Dendritic cell treated with granulocyte-macrophage colony-stimulating factor and Interleukin-4, amounts not matched to agents 40 ng/mL and 50 ng/mL, for 4 days (primary cell): ENCODE measurements around the gene SLC46A2.

Experiments
- H3K27ac Mint-ChIP-seq: one replicate; pipeline ENCODE4 v1.8.0; 2022; ENCODE audit warnings: mild to moderate bottlenecking, mixed read lengths
- H3K27me3 Mint-ChIP-seq: one replicate; pipeline ENCODE4 v1.8.0; 2022; ENCODE audit warnings: mild to moderate bottlenecking, mixed read lengths
- H3K36me3 Mint-ChIP-seq: one replicate; pipeline ENCODE4 v1.8.0; 2022; ENCODE audit warnings: low read depth, mixed read lengths
- H3K4me1 Mint-ChIP-seq: one replicate; pipeline ENCODE4 v1.8.0; 2022; ENCODE audit warnings: low read depth, mixed read lengths
- H3K4me3 Mint-ChIP-seq: one replicate; pipeline ENCODE4 v1.8.0; 2022; ENCODE audit warnings: mild to moderate bottlenecking, moderate library complexity, mixed read lengths
- H3K9me3 Mint-ChIP-seq: one replicate; pipeline ENCODE4 v1.8.0; 2022; ENCODE audit warnings: mixed read lengths
- intact Hi-C: fragments of 100-400 bp; cut with micrococcal nuclease; formaldehyde crosslinking; loops from one replicate; pipeline ENCODE4 v1.15.0; 2022

The SLC46A2 gene

GRCh38 chr9:112846528-112847488, 43.9 kb downstream of the SLC46A2 start:
- Mint-ChIP-seq H3K4me3 (no peak overlapping the region), H3K4me1 (peaks cover 84% of the 10 kb centered on the region), H3K36me3 (peaks cover 70% of the 10 kb centered on the region), H3K9me3 (no peaks in the 10 kb centered on the region), H3K27me3 (no peaks in the 10 kb centered on the region), H3K27ac (peak overlapping the region; percentile 50)
- intact Hi-C loops: no loop called here

- H3K4me3 Mint-ChIP-seq: no peak overlapping the region
- peak overlapping the region; percentile 73 for H3K27ac Mint-ChIP-seq
- H3K9me3 Mint-ChIP-seq: no peaks in the 10 kb centered on the region
- intact Hi-C loops: loop anchor here (1.0 to 2.0 kb wide), 3 partner anchors 14 to 58 kb away; no protein-coding TSS in a partner anchor
- no peaks in the 10 kb centered on the region for H3K27me3 Mint-ChIP-seq
- peaks cover 81% of the 10 kb centered on the region for H3K4me1 Mint-ChIP-seq
- H3K36me3 Mint-ChIP-seq: peaks cover 66% of the 10 kb centered on the region
Observed at GRCh38 chr9:112844771-112845542, 45.7 kb downstream of the SLC46A2 start.

- H3K4me1 Mint-ChIP-seq: peaks cover 77% of the 10 kb centered on the region
- H3K4me3 Mint-ChIP-seq: no peak overlapping the region
- H3K27me3 Mint-ChIP-seq: no peaks in the 10 kb centered on the region
- no peaks in the 10 kb centered on the region for H3K9me3 Mint-ChIP-seq
- intact Hi-C loops: no loop called here
- peak overlapping the region; percentile 58 for H3K27ac Mint-ChIP-seq
- peaks cover 81% of the 10 kb centered on the region for H3K36me3 Mint-ChIP-seq
Observed at GRCh38 chr9:112842555-112842954, 48.1 kb downstream of the SLC46A2 start.

GRCh38 chr9:112841261-112841660, 49.4 kb downstream of the SLC46A2 start:
- H3K36me3 Mint-ChIP-seq: peaks cover 84% of the 10 kb centered on the region
- no peaks in the 10 kb centered on the region for H3K27me3 Mint-ChIP-seq
- peaks cover 70% of the 10 kb centered on the region for H3K4me1 Mint-ChIP-seq
- H3K4me3 Mint-ChIP-seq: no peak overlapping the region
- no peaks in the 10 kb centered on the region for H3K9me3 Mint-ChIP-seq
- H3K27ac Mint-ChIP-seq: peak overlapping the region; percentile 58
- intact Hi-C loops: no loop called here

- no peak overlapping the region for H3K4me3 Mint-ChIP-seq
- no peaks in the 10 kb centered on the region for H3K27me3 Mint-ChIP-seq
- peaks cover 83% of the 10 kb centered on the region for H3K36me3 Mint-ChIP-seq
- no peaks in the 10 kb centered on the region for H3K9me3 Mint-ChIP-seq
- intact Hi-C loops: no loop called here
- peak overlapping the region; percentile 77 for H3K27ac Mint-ChIP-seq
- peaks cover 61% of the 10 kb centered on the region for H3K4me1 Mint-ChIP-seq
Observed at GRCh38 chr9:112839331-112839730, 51.3 kb downstream of the SLC46A2 start.

- no peaks in the 10 kb centered on the region for H3K9me3 Mint-ChIP-seq
- H3K27me3 Mint-ChIP-seq: no peaks in the 10 kb centered on the region
- H3K4me3 Mint-ChIP-seq: no peak overlapping the region
- H3K4me1 Mint-ChIP-seq: peaks cover 63% of the 10 kb centered on the region
- H3K36me3 Mint-ChIP-seq: peaks cover 84% of the 10 kb centered on the region
- intact Hi-C loops: no loop called here
- peak overlapping the region; percentile 77 for H3K27ac Mint-ChIP-seq
Observed at GRCh38 chr9:112838342-112838741, 52.3 kb downstream of the SLC46A2 start.

GRCh38 chr9:112836394-112836793, 54.3 kb downstream of the SLC46A2 start:
- H3K4me3 Mint-ChIP-seq: no peak overlapping the region
- no peaks in the 10 kb centered on the region for H3K9me3 Mint-ChIP-seq
- H3K27me3 Mint-ChIP-seq: no peaks in the 10 kb centered on the region
- H3K27ac Mint-ChIP-seq: no peak overlapping the region
- H3K36me3 Mint-ChIP-seq: peaks cover 84% of the 10 kb centered on the region
- peaks cover 64% of the 10 kb centered on the region for H3K4me1 Mint-ChIP-seq
- intact Hi-C loops: no loop called here

GRCh38 chr9:112833081-112833480, 57.6 kb downstream of the SLC46A2 start:
- Mint-ChIP-seq H3K9me3 (no peaks in the 10 kb centered on the region), H3K4me1 (peaks cover 55% of the 10 kb centered on the region), H3K27me3 (no peaks in the 10 kb centered on the region), H3K36me3 (peaks cover 65% of the 10 kb centered on the region), H3K27ac (peak overlapping the region; percentile 71), H3K4me3 (no peak overlapping the region)
- intact Hi-C loops: no loop called here

GRCh38 chr9:112831969-112832368, 58.7 kb downstream of the SLC46A2 start:
- H3K27me3 Mint-ChIP-seq: no peaks in the 10 kb centered on the region
- intact Hi-C loops: no loop called here
- peaks cover 52% of the 10 kb centered on the region for H3K4me1 Mint-ChIP-seq
- H3K9me3 Mint-ChIP-seq: no peaks in the 10 kb centered on the region
- peak overlapping the region; percentile 66 for H3K27ac Mint-ChIP-seq
- peaks cover 62% of the 10 kb centered on the region for H3K36me3 Mint-ChIP-seq
- H3K4me3 Mint-ChIP-seq: no peak overlapping the region

GRCh38 chr9:112831281-112831851, 59.3 kb downstream of the SLC46A2 start:
- H3K4me3 Mint-ChIP-seq: no peak overlapping the region
- H3K4me1 Mint-ChIP-seq: peaks cover 53% of the 10 kb centered on the region
- intact Hi-C loops: no loop called here
- peaks cover 62% of the 10 kb centered on the region for H3K36me3 Mint-ChIP-seq
- H3K27ac Mint-ChIP-seq: peak overlapping the region; percentile 66
- no peaks in the 10 kb centered on the region for H3K27me3 Mint-ChIP-seq
- H3K9me3 Mint-ChIP-seq: no peaks in the 10 kb centered on the region
